SU-DHL-6 (cell line): ENCODE measurements around the gene NINJ2.

ENCODE experiments used
- CTCF ChIP-seq: fragments of 200-600 bp; sonication (generic); IDR thresholded peaks from one replicate; pipeline ENCODE4 v1.5.1; 2017; ENCODE audit warnings: antibody characterized with exemption, mild to moderate bottlenecking, low read length, moderate library complexity; ENCODE audit not compliant: insufficient read depth, poor library complexity, severe bottlenecking
- EZH2phosphoT487 ChIP-seq: fragments of 200-600 bp; sonication (generic), shearing (Covaris generic); conservative IDR thresholded peaks from 2 replicates; pipeline ENCODE4 v1.6.1; 2018; ENCODE audit warnings: mild to moderate bottlenecking, antibody characterized with exemption, low read length, moderate library complexity, mixed read lengths

GRCh38 chr12:690466-690865, 27.2 kb upstream of the NINJ2 start:
- TF ChIP-seq CTCF (no peak), EZH2phosphoT487 (no peak)
